ENCODE results near the gene TUFT1.
A peak's percentile ranks its signal among the peaks of the same experiment; 100 is the strongest.

The TUFT1 gene

DNA sequence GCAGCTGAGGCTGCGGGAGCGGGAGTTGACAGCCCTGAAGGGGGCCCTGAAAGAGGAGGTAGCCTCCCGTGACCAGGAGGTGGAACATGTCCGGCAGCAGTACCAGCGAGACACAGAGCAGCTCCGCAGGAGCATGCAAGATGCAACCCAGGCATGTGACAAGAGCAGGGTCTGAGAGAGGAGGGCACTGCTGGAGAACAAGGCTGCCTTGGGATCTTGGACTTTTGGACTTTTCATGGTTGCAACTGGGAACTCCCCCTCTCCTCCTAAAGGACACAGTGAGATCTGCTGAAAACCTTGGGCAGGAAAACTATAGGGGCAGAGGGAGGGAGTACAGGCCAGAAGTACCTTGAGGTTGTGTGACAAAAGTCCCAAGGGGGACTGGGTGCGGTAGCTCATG lies 15.4 kb upstream of the TUFT1 start:
- Mint-ChIP-seq H3K27ac (no peak overlapping the region), H3K36me3 (ENCODE audit: low read depth) (no peaks in the 10 kb centered on the region), H3K9me3 (no peaks in the 10 kb centered on the region), H3K27me3 (ENCODE audit: low read depth, poor library complexity) (peaks cover 3% of the 10 kb centered on the region), H3K4me3 (no peak overlapping the region), H3K4me1 (peaks cover 29% of the 10 kb centered on the region)
- TF ChIP-seq, protein P1, sequence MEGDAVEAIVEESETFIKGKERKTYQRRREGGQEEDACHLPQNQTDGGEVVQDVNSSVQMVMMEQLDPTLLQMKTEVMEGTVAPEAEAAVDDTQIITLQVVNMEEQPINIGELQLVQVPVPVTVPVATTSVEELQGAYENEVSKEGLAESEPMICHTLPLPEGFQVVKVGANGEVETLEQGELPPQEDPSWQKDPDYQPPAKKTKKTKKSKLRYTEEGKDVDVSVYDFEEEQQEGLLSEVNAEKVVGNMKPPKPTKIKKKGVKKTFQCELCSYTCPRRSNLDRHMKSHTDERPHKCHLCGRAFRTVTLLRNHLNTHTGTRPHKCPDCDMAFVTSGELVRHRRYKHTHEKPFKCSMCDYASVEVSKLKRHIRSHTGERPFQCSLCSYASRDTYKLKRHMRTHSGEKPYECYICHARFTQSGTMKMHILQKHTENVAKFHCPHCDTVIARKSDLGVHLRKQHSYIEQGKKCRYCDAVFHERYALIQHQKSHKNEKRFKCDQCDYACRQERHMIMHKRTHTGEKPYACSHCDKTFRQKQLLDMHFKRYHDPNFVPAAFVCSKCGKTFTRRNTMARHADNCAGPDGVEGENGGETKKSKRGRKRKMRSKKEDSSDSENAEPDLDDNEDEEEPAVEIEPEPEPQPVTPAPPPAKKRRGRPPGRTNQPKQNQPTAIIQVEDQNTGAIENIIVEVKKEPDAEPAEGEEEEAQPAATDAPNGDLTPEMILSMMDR (IDR thresholded peaks at IDR 0.05): no peak
- no peak for DNase-seq

DNA sequence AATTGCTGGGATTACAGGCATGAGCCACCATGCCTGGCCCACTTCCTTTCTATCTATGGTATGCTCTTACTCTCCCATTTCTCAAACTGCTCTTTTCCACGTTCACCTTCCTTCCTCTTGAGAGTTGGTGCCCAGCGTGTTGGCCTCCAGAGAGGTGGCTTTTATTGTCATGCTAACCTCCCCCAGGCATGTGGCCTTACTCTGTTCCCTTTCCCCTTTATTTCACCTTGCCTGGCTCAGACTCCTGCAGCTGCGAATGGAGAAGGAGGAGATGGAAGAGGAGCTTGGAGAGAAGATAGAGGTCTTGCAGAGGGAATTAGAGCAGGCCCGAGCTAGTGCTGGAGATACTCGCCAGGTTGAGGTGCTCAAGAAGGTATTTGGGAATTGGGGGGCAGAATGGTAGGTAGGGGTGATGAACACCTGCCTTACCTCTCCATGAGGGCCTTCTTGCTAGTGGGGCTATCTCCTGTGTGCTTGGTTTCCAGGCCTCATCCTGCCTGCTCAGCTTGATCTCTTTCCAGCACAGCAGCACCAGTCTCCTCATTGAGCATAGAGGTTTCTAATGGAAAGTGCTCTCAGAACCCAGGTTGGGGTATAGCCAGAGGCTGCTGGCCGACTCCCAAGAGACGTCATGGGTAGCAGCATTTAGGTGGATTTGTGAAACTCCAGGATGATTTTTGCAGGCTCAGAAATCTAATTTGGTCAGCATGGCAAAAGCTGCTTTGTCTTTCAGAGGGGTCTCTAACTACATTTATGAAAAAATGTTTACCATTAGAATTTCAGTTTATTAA lies 13.2 kb upstream of the TUFT1 start:
- H3K4me3 Mint-ChIP-seq: no peak overlapping the region
- no peak overlapping the region for H3K27ac Mint-ChIP-seq
- DNase-seq: no peak
- peaks cover 20% of the 10 kb centered on the region for H3K4me1 Mint-ChIP-seq
- no peaks in the 10 kb centered on the region for H3K36me3 Mint-ChIP-seq (ENCODE audit: low read depth)
- no peaks in the 10 kb centered on the region for H3K9me3 Mint-ChIP-seq
- H3K27me3 Mint-ChIP-seq (ENCODE audit: low read depth, poor library complexity): no peaks in the 10 kb centered on the region
- TF ChIP-seq, protein P1 (IDR thresholded peaks at IDR 0.05): no peak

DNA sequence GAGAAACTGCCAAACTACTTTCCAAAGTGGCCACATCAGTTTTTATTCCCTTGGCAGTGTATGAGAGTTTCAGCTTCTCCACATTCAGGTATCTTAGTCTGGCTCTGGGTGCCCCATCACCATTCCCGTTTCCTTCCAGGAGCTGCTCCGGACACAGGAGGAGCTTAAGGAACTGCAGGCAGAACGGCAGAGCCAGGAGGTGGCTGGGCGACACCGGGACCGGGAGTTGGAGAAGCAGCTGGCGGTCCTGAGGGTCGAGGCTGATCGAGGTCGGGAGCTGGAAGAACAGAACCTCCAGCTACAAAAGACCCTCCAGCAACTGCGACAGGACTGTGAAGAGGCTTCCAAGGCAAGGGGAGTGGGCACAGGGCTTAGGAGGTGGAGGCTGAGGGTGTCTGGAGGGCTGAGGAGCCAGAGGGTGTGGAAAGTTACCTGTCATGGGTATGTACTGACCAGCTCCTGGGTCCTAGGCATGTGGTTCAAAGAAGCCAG lies 10.9 kb upstream of the TUFT1 start:
- DNase-seq: no peak
- no peak overlapping the region for H3K27ac Mint-ChIP-seq
- no peaks in the 10 kb centered on the region for H3K36me3 Mint-ChIP-seq (ENCODE audit: low read depth)
- peaks cover 12% of the 10 kb centered on the region for H3K4me1 Mint-ChIP-seq
- TF ChIP-seq, protein P1 (IDR thresholded peaks at IDR 0.05): no peak
- peaks cover 3% of the 10 kb centered on the region for H3K27me3 Mint-ChIP-seq (ENCODE audit: low read depth, poor library complexity)
- H3K4me3 Mint-ChIP-seq: no peak overlapping the region
- no peaks in the 10 kb centered on the region for H3K9me3 Mint-ChIP-seq

DNA sequence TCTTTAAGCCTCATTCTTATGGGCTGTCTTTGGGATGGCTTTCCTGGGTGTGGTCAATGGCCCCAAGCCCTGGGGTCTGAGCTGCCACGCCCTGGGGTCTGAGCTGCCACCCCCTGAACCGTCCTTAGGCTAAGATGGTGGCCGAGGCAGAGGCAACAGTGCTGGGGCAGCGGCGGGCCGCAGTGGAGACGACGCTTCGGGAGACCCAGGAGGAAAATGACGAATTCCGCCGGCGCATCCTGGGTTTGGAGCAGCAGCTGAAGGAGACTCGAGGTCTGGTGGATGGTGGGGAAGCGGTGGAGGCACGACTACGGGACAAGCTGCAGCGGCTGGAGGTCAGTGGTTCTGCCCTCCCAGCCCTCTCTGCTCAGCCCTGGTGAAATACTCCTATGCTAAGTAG lies 10.3 kb upstream of the TUFT1 start:
- H3K36me3 Mint-ChIP-seq (ENCODE audit: low read depth): no peaks in the 10 kb centered on the region
- no peak overlapping the region for H3K4me3 Mint-ChIP-seq
- peaks cover 3% of the 10 kb centered on the region for H3K27me3 Mint-ChIP-seq (ENCODE audit: low read depth, poor library complexity)
- TF ChIP-seq, protein P1 (IDR thresholded peaks at IDR 0.05): no peak
- no peak overlapping the region for H3K27ac Mint-ChIP-seq
- peaks cover 11% of the 10 kb centered on the region for H3K4me1 Mint-ChIP-seq
- H3K9me3 Mint-ChIP-seq: no peaks in the 10 kb centered on the region
- DNase-seq: no peak

DNA sequence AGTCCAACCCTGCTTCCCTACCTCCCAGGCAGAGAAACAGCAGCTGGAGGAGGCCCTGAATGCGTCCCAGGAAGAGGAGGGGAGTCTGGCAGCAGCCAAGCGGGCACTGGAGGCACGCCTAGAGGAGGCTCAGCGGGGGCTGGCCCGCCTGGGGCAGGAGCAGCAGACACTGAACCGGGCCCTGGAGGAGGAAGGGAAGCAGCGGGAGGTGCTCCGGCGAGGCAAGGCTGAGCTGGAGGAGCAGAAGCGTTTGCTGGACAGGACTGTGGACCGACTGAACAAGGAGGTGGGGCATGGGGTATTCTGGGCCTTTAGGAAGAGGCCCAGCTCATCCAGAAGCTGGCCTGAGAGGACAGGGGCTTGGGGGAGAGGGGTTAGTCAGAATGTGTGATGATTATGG lies 9.6 kb upstream of the TUFT1 start:
- Mint-ChIP-seq H3K36me3 (ENCODE audit: low read depth) (no peaks in the 10 kb centered on the region), H3K4me3 (no peak overlapping the region), H3K27me3 (ENCODE audit: low read depth, poor library complexity) (peaks cover 3% of the 10 kb centered on the region), H3K27ac (no peak overlapping the region), H3K4me1 (peaks cover 14% of the 10 kb centered on the region), H3K9me3 (no peaks in the 10 kb centered on the region)
- DNase-seq: no peak
- TF ChIP-seq, protein P1 (IDR thresholded peaks at IDR 0.05): no peak

DNA sequence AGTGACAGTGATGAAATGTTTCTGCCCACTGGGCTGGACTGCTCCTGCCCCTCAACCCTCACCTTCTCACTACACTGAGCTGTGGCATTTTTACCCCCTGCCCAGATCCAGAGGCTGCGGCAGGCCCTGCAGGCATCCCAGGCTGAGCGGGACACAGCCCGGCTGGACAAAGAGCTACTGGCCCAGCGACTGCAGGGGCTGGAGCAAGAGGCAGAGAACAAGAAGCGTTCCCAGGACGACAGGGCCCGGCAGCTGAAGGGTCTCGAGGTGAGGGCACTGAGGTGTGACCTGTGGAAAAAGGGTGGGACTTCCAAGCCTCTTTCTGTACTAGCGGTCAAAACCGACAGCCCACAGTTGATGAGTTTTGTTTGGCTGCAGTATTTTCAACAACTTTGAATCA lies 6.2 kb upstream of the TUFT1 start:
- Mint-ChIP-seq H3K27ac (no peak overlapping the region), H3K4me3 (no peak overlapping the region), H3K9me3 (no peaks in the 10 kb centered on the region), H3K36me3 (ENCODE audit: low read depth) (no peaks in the 10 kb centered on the region), H3K4me1 (peaks cover 14% of the 10 kb centered on the region), H3K27me3 (ENCODE audit: low read depth, poor library complexity) (peaks cover 3% of the 10 kb centered on the region)
- TF ChIP-seq, protein P1 (IDR thresholded peaks at IDR 0.05): no peak
- DNase-seq: peak; percentile 42
